Type B pancreatic cell (in vitro differentiated cells): Measurements from ENCODE around the gene TTC28. TPM values are rescaled to one million over a fixed set of nuclear protein-coding genes. Genes with fewer than 3 reads are reported as not detected.

Source experiments
- DNase-seq: peaks from one replicate; pipeline ENCODE4 v3.0.0; 2021; ENCODE audit warnings: mixed read lengths; ENCODE audit not compliant: unreplicated experiment; ENCODE audit errors: extremely low spot score
- H3K27ac Mint-ChIP-seq: 2 replicates; pipeline ENCODE4 v1.8.0; 2021; ENCODE audit warnings: mild to moderate bottlenecking, mixed read lengths
- H3K27me3 Mint-ChIP-seq: 2 replicates; pipeline ENCODE4 v1.8.0; 2021; ENCODE audit warnings: mixed read lengths
- H3K36me3 Mint-ChIP-seq: 2 replicates; pipeline ENCODE4 v1.8.0; 2021; ENCODE audit warnings: mixed read lengths
- H3K4me1 Mint-ChIP-seq: one replicate; pipeline ENCODE4 v1.8.0; 2021; ENCODE audit warnings: mixed read lengths; ENCODE audit not compliant: unreplicated experiment
- H3K4me3 Mint-ChIP-seq: 2 replicates; pipeline ENCODE4 v1.8.0; 2021; ENCODE audit warnings: mild to moderate bottlenecking, mixed read lengths
- H3K9me3 Mint-ChIP-seq: 2 replicates; pipeline ENCODE4 v1.8.0; 2021; ENCODE audit warnings: mixed read lengths
- CTCF ChIP-seq: fragments of 200-600 bp; sonication (generic); conservative IDR thresholded peaks from 2 replicates; pipeline ENCODE4 v1.5.0; 2021; ENCODE audit warnings: antibody characterized with exemption, mild to moderate bottlenecking
- total RNA-seq: library from RNA; stranded (reverse); gene quantifications from 2 replicates; pipeline ENCODE4 v1.2.1, GENCODE V29; 2021; ENCODE audit warnings: low replicate concordance

The TTC28 gene
- total RNA-seq, 1 donor from 2014 or later: 59.2 TPM

GRCh38 chr22:28102151-28102812, 577.4 kb downstream of the TTC28 start:
- H3K36me3 Mint-ChIP-seq: peaks cover 22% of the 10 kb centered on the region
- no peak overlapping the region for H3K27ac Mint-ChIP-seq
- peaks cover 5% of the 10 kb centered on the region for H3K4me1 Mint-ChIP-seq

GRCh38 chr22:28097627-28098026, 582.0 kb downstream of the TTC28 start:
- Mint-ChIP-seq H3K27me3 (no peaks in the 10 kb centered on the region), H3K4me1 (peaks cover 13% of the 10 kb centered on the region), H3K36me3 (peaks cover 27% of the 10 kb centered on the region), H3K9me3 (no peaks in the 10 kb centered on the region), H3K4me3 (no peak overlapping the region), H3K27ac (no peak overlapping the region)
- no peak for DNase-seq
- no peak for TF ChIP-seq CTCF

More at GRCh38 chr22:28102151-28102812, 577.4 kb downstream of the TTC28 start:
- no peak overlapping the region for H3K4me3 Mint-ChIP-seq
- no peak for DNase-seq
- H3K27me3 Mint-ChIP-seq: no peaks in the 10 kb centered on the region
- H3K9me3 Mint-ChIP-seq: no peaks in the 10 kb centered on the region
- TF ChIP-seq CTCF: no peak

GRCh38 chr22:28096161-28096560, 583.5 kb downstream of the TTC28 start:
- H3K4me1 Mint-ChIP-seq: peaks cover 13% of the 10 kb centered on the region
- no peaks in the 10 kb centered on the region for H3K27me3 Mint-ChIP-seq
- no peak for DNase-seq
- peaks cover 33% of the 10 kb centered on the region for H3K36me3 Mint-ChIP-seq
- H3K27ac Mint-ChIP-seq: no peak overlapping the region
- no peak overlapping the region for H3K4me3 Mint-ChIP-seq
- no peaks in the 10 kb centered on the region for H3K9me3 Mint-ChIP-seq
- TF ChIP-seq CTCF: no peak

GRCh38 chr22:28095316-28096095, 584.1 kb downstream of the TTC28 start:
- peaks cover 13% of the 10 kb centered on the region for H3K4me1 Mint-ChIP-seq
- no peak overlapping the region for H3K4me3 Mint-ChIP-seq
- no peaks in the 10 kb centered on the region for H3K27me3 Mint-ChIP-seq
- peaks cover 31% of the 10 kb centered on the region for H3K36me3 Mint-ChIP-seq
- H3K9me3 Mint-ChIP-seq: no peaks in the 10 kb centered on the region
- no peak overlapping the region for H3K27ac Mint-ChIP-seq
- no peak for DNase-seq
- TF ChIP-seq CTCF: no peak

GRCh38 chr22:28094771-28095170, 584.9 kb downstream of the TTC28 start:
- no peak for TF ChIP-seq CTCF
- Mint-ChIP-seq H3K4me1 (peaks cover 13% of the 10 kb centered on the region), H3K27ac (no peak overlapping the region), H3K9me3 (no peaks in the 10 kb centered on the region), H3K36me3 (peaks cover 31% of the 10 kb centered on the region), H3K4me3 (no peak overlapping the region), H3K27me3 (no peaks in the 10 kb centered on the region)
- DNase-seq: no peak
